HepG2 (cell line): Measurements from ENCODE around the gene B4GALT1. TPM values are rescaled to one million over a fixed set of nuclear protein-coding genes. Genes with fewer than 3 reads are reported as not detected.

Source experiments
- ARHGAP35 ChIP-seq: sonication (generic); formaldehyde crosslinking; IDR thresholded peaks from 2 replicates; pipeline ENCODE4 v1.9.0; 2022; ENCODE audit warnings: mild to moderate bottlenecking, inconsistent platforms, moderate library complexity, missing genetic modification reagents, borderline replicate concordance
- ARID2 ChIP-seq: sonication (generic); formaldehyde crosslinking; IDR thresholded peaks from 2 replicates; pipeline ENCODE4 v1.8.1; 2022; ENCODE audit warnings: mild to moderate bottlenecking, missing genetic modification reagents, borderline replicate concordance
- BRCA1 ChIP-seq: sonication (generic); formaldehyde crosslinking; IDR thresholded peaks from 2 replicates; pipeline ENCODE4 v1.4.0; 2020; ENCODE audit warnings: missing genetic modification reagents
- GFI1 ChIP-seq: sonication (generic); formaldehyde crosslinking; IDR thresholded peaks from 2 replicates; pipeline ENCODE4 v1.5.0; 2020; ENCODE audit warnings: missing genetic modification reagents, mild to moderate bottlenecking, borderline replicate concordance
- MTA3 ChIP-seq: sonication (generic); formaldehyde crosslinking; IDR thresholded peaks from 2 replicates; pipeline ENCODE4 v1.4.0; 2020; ENCODE audit warnings: missing genetic modification reagents
- NCOA5 ChIP-seq: sonication (generic); formaldehyde crosslinking; IDR thresholded peaks from 2 replicates; pipeline ENCODE4 v1.4.0; 2020; ENCODE audit warnings: missing genetic modification reagents
- RAD51 ChIP-seq: fragments of 450-650 bp; IDR thresholded peaks from 2 replicates; pipeline ENCODE4 v1.6.1; 2016; ENCODE audit warnings: borderline replicate concordance
- SAP130 ChIP-seq: IDR thresholded peaks from 2 replicates; pipeline ENCODE4 v1.6.1; 2016; ENCODE audit warnings: low read depth
- TCF7L2 ChIP-seq: IDR thresholded peaks from 2 replicates; pipeline ENCODE4 v1.6.1; 2011; ENCODE audit warnings: mild to moderate bottlenecking, low read depth, low read length, moderate library complexity
- THAP11 ChIP-seq: IDR thresholded peaks from 2 replicates; pipeline ENCODE4 v1.6.1; 2016; ENCODE audit warnings: missing biosample characterization, missing genetic modification reagents
- XBP1 ChIP-seq: sonication (generic); formaldehyde crosslinking; IDR thresholded peaks from 2 replicates; pipeline ENCODE4 v1.5.0; 2020; ENCODE audit warnings: missing genetic modification reagents
- ZNF232 ChIP-seq: sonication (generic); formaldehyde crosslinking; IDR thresholded peaks from 2 replicates; pipeline ENCODE4 v1.4.0; 2020; ENCODE audit warnings: missing genetic modification reagents, borderline replicate concordance
- ZNF24 ChIP-seq: fragments of 450-650 bp; IDR thresholded peaks from 2 replicates; pipeline ENCODE4 v1.6.1; 2017; ENCODE audit warnings: antibody characterized with exemption, mild to moderate bottlenecking
- ZNF44 ChIP-seq: sonication (generic); formaldehyde crosslinking; IDR thresholded peaks from 2 replicates; pipeline ENCODE4 v1.5.1; 2020; ENCODE audit warnings: mild to moderate bottlenecking, missing genetic modification reagents
- ZNF660 ChIP-seq: sonication (generic); formaldehyde crosslinking; IDR thresholded peaks from 2 replicates; pipeline ENCODE4 v1.5.1; 2020; ENCODE audit warnings: mild to moderate bottlenecking, low read depth, missing genetic modification reagents, borderline replicate concordance
- polyA plus RNA-seq, 8 experiments: library from polyadenylated mRNA; depleted of rRNA in 3 of 8; stranded (reverse) in 7 of 8; unstranded in 1 of 8; fragments of >200 nt; fragmentation: Illumina TruSeq in 4 of 8; extraction: Trizol in 4 of 8; gene quantifications; 2 replicates each; pipeline versions ENCODE4 v1.2.1 to v1.2.3, GENCODE V29; 2011 to 2016; ENCODE audit warnings: low read depth in 4 of 8, missing spikeins in 1 of 8, mixed read lengths in 1 of 8; ENCODE audit not compliant: insufficient read depth in 1 of 8
- total RNA-seq, 5 experiments: library from RNA; depleted of rRNA; stranded (reverse); fragments of >200 nt; fragmentation: Illumina TruSeq; extraction: Trizol; gene quantifications; 2 replicates each; pipeline ENCODE4 v1.2.3, GENCODE V29; 2016; ENCODE audit warnings: low read depth in 1 of 5
- TF ChIP-seq, protein P1 (sequence below), 2 experiments: sonication (generic) in 1 of 2; formaldehyde crosslinking in 1 of 2; IDR thresholded peaks; 2 replicates each; pipeline versions ENCODE4 v1.4.0 to v1.6.1; 2016 to 2020; ENCODE audit warnings: borderline replicate concordance in 1 of 2, low read depth in 1 of 2, mild to moderate bottlenecking in 1 of 2, missing genetic modification reagents in 1 of 2
- TF ChIP-seq, protein P2 (sequence below): sonication (generic); formaldehyde crosslinking; IDR thresholded peaks from 2 replicates; pipeline ENCODE4 v1.5.0; 2020; ENCODE audit warnings: mild to moderate bottlenecking, missing genetic modification reagents
- TF ChIP-seq, protein P3 (sequence below), 2 experiments: sonication (generic) in 1 of 2; formaldehyde crosslinking in 1 of 2; IDR thresholded peaks; 2 replicates each; pipeline versions ENCODE4 v1.5.1 to v1.6.1; 2011 to 2020; ENCODE audit warnings: borderline replicate concordance in 1 of 2, low read depth in 1 of 2, low read length in 1 of 2, mild to moderate bottlenecking in 1 of 2, missing genetic modification reagents in 1 of 2, moderate library complexity in 1 of 2

The B4GALT1 gene
- total and polyA plus RNA-seq, 2 of the 13 experiments (the other 11 are each of a cell fraction or from before 2014, with no cell fraction given), result 15.7 to 33.5 TPM

DNA sequence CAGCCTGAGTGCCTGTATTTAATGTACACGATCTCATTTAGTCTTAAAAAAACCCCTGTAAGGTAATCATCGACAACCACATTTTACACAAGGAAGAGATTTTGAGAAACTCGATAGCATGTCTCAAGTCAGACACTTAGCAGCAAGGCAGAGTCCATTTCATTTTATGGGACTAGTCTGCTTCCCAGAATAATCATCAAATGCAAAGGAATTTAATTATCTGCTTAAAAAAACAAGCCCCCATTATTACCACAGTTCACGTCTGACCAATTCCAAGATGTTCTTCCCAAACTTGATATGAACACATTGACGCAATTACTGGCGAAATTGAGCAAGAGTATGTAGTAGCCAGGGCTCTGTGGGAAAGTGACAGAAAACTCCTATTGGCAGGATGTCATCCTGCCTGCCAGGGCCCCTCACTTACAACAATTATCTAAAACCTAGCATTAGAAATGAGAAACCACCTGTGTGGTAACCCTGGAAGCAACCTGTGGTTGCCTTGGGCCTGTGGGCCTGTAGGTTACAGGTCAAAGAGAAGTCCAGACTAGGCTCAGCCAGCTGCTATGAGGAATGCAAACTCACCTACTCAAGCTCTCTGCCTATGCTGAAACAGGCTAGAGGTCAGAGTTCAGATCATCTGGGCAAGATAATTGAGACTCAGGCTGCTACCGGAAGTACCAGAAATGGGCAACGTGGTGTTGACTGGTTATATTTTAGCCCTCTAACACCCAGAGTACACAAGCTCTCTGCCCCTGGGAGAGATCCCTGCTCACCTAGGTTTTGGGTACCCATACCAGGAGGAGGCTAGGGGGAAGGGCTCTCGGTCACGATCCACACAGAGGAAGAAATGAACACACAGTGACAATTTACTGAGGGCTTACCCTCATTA, 1.6 kb downstream of the B4GALT1 start (continued):
- TF ChIP-seq ZNF232 (CRISPR knock-in tag) (no peak), ARHGAP35 (CRISPR knock-in tag) (no peak), GFI1 (CRISPR knock-in tag) (peak; percentile 69; the same call in 1 of the 2 replicates), NCOA5 (no peak), ZNF660 (CRISPR knock-in tag) (no peak), ARID2 (CRISPR knock-in tag) (peak; percentile 78), SAP130 (CRISPR knock-in tag) (peak; percentile 96), BRCA1 (no peak), ZNF24 (no peak), THAP11 (CRISPR knock-in tag) (peak; percentile 66), XBP1 (CRISPR knock-in tag) (peak; percentile 46; the same call in 1 of the 2 replicates), MTA3 (CRISPR knock-in tag) (no peak), ZNF44 (CRISPR knock-in tag) (no peak), TCF7L2 (no peak), RAD51 (no peak)
- TF ChIP-seq, protein P1, sequence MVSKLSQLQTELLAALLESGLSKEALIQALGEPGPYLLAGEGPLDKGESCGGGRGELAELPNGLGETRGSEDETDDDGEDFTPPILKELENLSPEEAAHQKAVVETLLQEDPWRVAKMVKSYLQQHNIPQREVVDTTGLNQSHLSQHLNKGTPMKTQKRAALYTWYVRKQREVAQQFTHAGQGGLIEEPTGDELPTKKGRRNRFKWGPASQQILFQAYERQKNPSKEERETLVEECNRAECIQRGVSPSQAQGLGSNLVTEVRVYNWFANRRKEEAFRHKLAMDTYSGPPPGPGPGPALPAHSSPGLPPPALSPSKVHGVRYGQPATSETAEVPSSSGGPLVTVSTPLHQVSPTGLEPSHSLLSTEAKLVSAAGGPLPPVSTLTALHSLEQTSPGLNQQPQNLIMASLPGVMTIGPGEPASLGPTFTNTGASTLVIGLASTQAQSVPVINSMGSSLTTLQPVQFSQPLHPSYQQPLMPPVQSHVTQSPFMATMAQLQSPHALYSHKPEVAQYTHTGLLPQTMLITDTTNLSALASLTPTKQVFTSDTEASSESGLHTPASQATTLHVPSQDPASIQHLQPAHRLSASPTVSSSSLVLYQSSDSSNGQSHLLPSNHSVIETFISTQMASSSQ (IDR thresholded peaks at IDR 0.05; ENCODE audit: low read depth), result peak; percentile 82
- TF ChIP-seq, protein P1 (CRISPR knock-in tag; IDR thresholded peaks at IDR 0.05; ENCODE audit: borderline replicate concordance), result peak; percentile 86
- TF ChIP-seq, protein P2, sequence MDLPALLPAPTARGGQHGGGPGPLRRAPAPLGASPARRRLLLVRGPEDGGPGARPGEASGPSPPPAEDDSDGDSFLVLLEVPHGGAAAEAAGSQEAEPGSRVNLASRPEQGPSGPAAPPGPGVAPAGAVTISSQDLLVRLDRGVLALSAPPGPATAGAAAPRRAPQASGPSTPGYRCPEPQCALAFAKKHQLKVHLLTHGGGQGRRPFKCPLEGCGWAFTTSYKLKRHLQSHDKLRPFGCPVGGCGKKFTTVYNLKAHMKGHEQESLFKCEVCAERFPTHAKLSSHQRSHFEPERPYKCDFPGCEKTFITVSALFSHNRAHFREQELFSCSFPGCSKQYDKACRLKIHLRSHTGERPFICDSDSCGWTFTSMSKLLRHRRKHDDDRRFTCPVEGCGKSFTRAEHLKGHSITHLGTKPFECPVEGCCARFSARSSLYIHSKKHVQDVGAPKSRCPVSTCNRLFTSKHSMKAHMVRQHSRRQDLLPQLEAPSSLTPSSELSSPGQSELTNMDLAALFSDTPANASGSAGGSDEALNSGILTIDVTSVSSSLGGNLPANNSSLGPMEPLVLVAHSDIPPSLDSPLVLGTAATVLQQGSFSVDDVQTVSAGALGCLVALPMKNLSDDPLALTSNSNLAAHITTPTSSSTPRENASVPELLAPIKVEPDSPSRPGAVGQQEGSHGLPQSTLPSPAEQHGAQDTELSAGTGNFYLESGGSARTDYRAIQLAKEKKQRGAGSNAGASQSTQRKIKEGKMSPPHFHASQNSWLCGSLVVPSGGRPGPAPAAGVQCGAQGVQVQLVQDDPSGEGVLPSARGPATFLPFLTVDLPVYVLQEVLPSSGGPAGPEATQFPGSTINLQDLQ, result no peak
- TF ChIP-seq, protein P3, sequence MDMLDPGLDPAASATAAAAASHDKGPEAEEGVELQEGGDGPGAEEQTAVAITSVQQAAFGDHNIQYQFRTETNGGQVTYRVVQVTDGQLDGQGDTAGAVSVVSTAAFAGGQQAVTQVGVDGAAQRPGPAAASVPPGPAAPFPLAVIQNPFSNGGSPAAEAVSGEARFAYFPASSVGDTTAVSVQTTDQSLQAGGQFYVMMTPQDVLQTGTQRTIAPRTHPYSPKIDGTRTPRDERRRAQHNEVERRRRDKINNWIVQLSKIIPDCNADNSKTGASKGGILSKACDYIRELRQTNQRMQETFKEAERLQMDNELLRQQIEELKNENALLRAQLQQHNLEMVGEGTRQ (IDR thresholded peaks at IDR 0.05; ENCODE audit: low read depth, low read length), result no peak
- TF ChIP-seq, protein P3 (CRISPR knock-in tag; IDR thresholded peaks at IDR 0.05; ENCODE audit: borderline replicate concordance), result peak; percentile 99; the same call in 1 of the 2 replicates
